HG02759 (cell line): ENCODE data around the gene CCDC3.
"Not testable (repeated sequence)": the region's sequence is repeated elsewhere in the genome, so short reads cannot be mapped to it uniquely, and the experiment has no call there.

ENCODE experiments used
- ATAC-seq: cut with Tn5 transposase; IDR thresholded peaks from one replicate; pipeline ENCODE4 v1.9.1; 2021; ENCODE audit warnings: mild to moderate bottlenecking, moderate library complexity; ENCODE audit not compliant: unreplicated experiment

The CCDC3 gene

DNA sequence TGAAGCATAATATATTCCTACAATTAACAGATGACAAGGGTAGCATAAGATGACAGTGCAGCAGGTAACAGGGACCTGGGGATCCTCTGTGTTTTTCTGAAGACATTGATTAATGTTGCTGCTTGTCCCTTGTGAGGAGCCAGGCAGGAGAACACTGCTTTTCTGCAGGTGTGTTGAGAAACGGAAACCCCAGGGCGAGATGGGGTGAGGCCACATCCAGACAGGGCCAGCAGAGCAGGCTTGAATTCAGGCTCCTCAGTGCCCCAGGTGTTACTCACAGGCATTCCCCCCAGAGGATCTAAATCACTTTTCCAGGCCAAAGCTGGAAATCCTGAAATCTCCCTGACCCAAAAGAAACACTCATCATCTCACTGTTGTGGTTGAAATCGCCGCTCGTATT, 105.3 kb downstream of the CCDC3 start:
- ATAC-seq: no peak

DNA sequence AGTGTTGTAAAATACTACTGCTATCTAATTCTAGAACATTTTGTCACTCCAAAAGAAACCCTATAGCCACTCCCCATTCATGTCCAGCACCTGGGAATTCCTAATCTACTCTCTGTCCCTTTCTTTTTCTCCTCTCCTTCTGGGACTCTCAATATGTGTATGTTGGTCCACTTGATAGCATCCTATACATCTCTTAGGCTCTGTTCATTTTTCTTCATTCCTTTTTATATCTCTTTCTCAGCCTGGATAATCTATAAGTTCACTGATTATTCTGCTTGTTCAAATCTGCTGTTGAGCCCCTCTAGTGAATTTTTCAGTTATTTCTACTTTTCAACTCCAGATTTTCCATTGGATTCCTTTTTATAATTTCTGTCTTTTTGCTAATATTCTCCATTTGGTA, 108.6 kb downstream of the CCDC3 start:
- ATAC-seq: no peak

DNA sequence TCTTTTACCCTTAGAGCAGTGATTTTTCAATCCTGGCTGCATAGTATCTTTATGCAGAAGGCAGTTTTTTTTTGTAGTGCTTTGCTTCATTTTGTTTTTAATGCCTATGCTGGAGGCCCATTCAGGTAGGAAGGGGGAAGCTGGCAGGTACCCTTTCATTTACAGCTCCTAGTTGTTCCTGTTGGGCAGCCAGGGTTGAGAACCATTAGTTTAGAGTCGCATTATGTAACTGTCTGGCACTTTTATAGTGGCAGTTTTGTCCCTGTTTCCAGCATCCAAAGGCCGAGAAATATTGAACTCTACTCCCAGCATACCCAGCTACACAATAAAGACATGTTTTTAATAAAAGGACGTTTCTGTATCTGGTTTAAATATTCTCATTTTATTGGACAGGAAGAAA, 110.6 kb downstream of the CCDC3 start:
- no peak for ATAC-seq

DNA sequence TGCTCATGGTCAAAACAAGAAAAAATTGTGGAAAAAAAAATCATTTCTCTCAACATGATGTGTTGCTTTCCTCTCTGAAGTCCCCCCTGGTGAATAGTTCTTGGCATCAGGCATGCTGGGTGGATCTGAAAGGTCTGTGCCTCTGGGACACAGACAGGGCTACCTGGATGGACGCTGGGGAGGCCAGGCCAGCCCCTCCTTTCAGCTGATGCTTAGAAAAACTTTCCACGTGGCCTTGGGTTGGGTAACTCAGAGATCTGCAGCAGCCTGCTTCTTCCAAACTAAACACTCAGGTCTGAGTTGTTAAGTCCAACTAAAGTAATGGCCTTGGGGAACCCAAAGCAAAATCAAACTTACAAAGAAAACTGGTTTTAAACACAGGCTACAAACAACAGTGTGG, 113.0 kb downstream of the CCDC3 start:
- no peak for ATAC-seq

DNA sequence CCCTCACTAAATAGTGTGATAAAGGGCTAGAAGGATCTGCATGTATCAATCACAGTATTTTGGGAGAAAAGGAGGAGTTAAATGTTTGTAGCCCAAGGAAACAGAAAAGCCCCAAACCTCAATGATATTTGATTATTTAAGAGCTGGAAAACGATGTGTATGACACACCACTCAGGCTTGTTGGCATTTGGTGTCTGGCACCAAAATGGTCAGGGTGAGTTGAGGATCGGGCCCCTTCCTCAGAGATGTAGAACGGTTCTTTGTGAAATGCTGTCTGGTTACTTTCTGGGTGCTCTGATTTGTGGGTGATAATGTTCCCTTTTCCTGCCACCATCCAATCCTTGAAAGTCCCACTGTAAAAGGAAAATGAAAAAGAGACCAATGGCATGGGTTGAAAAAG, 113.7 kb downstream of the CCDC3 start:
- no peak for ATAC-seq

DNA sequence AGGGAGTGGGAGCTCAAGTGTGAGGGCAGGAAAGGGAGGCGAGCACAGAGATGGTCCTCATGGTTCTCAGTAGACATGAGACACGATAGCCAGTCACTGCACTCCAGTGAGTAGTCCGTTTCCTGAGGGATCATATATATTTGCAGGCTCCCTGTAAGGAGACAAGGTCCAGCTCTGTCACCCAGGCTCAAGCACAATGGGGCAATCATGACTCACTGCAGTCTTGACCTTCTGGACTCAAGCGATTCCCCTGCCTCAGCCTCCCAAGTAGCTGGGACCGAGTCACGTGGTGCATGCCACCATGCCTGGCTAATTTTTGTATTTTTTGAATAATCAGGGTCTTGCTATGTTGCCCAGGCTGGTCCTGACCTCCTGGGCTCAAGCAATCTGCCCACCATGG, 116.7 kb downstream of the CCDC3 start:
- no peak for ATAC-seq

DNA sequence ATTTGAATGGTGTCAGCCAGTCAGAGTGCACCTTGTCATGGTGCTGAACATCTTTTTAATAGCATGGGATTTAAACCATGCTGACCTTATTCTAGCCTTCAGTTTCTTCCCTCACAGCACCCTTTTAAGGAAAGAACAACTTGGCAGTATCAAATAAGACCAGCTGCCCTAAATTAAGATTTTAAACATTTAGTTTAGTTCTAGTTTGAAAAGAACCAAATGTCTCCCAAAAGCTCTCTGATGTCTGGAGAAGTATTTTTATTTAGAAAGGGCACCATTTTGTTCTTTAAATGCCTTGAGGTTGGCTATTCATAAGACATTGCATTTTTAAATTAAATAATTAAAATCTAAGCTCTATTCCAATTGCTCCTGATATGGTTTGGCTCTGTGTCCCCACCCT, 121.1 kb downstream of the CCDC3 start:
- ATAC-seq: no peak

DNA sequence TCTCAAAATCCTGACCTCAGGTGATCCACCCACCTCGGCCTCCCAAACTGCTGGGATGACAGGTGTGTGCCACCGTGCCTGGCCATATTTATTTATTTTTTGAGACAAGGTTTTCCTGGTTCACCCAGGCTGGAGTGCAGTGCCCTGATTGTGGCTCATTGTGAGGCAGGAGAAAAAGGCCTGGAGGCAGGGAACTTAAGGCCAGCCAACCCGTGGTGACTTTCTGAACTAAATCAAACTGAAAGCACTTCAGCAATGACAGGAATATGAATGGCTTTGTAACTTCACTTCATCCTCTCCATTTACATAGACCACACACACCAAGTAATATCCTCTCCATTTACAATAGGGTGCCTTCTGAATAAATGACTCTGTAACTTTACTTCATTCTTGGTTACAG, 124.4 kb downstream of the CCDC3 start:
- no peak for ATAC-seq

DNA sequence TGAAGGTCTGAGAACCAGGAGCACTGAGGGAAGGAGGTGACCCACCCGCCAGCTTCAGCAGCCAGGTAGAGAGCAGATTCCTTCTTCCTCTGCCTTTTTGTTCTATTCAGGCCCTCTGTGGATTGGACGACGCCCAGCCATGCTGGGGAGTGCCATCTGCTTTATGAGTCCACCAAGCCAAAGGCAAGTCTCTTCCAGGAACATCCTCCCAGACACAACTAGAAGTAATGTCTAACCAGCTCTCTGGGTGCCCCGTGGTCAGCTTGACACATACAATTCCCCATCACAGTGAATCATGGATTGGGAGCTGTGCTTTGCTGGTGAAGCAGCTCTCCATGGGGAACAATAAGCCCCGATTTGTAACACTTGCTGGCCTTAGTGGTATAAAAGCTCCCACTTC, 125.2 kb downstream of the CCDC3 start:
- ATAC-seq: no peak

DNA sequence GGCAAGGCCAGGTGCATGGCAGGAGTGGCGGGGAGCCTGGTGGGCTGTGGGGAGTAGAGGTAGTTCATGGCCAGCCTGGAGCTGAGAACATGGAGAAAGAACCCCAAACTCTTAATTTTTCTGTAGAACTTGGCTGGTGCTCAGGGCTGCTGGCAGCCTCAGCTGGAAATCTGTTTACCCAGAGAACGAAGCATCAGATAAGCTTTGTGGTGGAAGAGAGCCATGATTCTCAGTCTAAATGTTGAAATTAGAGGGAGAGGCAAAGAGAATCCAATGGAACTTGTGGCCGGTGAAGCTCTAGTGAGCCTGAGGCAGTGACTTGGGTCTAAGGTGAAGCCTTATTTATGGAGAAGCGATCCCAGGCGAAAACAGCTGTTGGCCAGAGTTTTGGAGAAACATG, 126.4 kb downstream of the CCDC3 start:
- ATAC-seq: no peak

DNA sequence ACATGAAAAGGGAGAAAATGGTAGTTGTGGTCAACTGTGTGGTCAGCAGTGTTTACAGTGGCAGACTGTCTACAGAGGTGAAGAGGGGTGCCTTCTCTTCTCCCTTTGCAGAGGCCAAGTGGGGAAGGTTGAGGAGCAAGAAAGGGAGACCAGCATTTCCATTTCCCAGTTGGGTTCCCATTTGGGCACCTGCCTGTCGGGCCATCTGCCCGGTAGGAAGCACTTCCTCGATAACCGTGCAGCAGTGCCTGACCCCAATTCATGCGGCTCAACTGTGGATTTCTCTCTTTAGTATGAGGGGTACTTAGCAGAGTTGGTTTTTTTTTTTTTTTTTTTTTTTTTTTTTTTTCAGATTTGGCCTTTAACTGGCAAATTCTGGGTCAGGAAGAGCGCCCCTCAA, 127.0 kb downstream of the CCDC3 start:
- no peak for ATAC-seq

DNA sequence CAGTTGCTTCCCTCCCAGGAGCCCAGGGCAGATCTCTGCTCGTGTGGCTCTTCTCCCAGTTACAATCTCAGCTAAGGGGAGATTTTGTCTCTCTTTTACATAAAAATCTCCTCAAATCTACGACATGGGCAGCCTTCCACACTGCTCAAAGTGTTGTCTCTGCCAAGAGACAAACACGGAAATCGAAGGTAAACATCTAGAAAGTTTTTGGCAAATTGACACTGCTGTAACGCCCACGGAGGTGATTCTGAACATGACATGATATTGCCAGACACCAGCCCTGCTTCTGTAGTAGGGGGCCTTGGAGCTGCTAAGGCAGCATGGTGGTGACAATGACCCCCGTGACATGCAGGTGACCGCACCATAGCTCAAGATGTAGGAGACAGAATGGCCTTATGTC, 128.3 kb downstream of the CCDC3 start:
- no peak for ATAC-seq

DNA sequence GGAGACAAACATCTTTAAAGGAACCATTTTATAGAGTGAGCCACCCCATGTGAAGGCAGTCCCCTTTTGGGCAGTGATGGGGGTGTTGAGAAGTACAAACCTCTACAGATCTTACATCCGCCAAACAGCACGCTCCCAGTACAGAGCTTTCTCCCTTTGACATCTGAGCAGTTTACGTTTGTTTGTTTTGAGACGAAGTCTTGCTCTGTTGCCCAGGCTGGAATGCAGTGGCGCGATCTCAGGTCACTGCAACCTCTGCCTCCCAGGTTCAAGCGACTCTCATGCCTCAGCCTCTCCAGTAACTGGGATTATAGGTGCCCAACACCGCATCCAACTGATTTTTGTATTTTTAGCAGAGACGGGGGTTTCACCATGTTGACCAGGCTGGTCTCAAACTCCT, 128.9 kb downstream of the CCDC3 start:
- no peak for ATAC-seq

DNA sequence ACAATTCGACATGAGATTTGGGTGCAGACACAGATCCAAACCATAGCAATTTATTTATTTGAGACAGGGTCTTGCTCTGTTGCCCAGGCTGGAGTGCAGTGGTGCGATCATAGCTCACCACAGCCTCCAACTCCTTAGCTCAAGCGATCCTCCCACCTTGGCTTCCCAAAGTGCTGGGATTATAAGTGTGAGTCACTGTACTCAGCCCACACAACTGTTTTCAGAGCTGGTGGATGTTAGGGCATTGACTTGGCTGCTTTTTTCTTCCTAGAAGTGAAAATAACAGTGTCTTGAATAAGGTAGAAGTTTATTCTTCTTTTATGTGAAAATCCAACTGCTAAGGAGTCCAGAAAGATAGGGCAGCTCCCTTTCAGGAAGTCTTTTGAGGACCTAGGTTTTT, 132.1 kb downstream of the CCDC3 start:
- no peak for ATAC-seq

DNA sequence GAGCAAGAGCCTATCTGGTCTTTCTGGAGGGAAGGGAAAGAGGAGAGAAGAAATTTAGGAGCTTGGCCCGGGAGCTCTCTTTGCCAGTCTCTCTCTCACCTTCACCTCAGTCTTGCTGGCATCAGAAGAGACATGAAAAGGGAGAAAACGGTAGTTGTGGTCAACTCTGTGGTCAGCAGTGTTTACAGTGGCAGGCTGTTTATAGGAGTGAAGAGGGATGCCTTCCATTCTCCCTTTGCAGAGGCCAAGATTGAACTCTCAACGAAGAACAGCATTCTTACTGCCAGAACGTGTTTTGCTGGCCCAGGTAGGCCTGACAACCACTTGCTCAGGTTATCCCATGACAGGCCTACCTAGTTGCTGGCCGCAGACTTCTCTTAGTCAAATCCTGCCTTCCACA, 133.3 kb downstream of the CCDC3 start:
- no peak for ATAC-seq

DNA sequence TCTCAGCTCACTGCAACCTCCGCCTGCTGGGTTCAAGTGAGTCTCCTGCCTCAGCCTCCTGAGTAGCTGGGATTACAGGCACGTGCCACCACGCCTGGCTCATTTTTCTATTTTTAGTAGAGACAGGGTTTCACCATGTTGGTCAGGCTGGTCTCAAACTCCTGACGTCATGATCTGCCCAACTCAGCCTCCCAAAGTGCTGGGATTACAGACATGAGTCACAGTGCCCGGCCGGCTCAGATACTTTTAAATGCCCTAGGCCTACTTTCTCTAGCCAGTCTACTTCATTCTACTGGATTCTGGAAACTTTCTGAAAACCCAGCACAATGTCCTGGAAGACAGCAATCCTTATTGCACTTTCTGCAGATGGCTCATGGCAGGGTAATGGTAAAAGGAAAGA, 136.0 kb downstream of the CCDC3 start:
- ATAC-seq: not testable (repeated sequence)

DNA sequence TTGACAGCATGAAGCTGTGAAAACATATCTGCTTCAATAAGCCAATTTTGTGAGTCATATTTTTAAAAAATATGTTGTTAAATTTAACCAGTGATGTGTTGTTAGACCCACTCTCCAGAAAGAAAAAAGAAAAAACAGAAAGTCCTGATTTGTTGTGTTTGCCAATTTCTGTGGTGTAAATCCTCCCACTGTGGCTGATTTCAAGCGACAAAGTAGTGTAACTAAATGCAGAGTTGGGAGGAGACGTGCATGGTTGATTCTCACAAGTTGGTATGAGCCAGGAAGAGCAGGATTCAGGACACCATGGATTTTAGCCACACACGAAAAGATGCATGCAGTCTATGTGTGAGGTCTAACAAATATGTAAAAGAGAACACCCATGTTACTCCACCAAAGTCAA, 139.1 kb downstream of the CCDC3 start:
- no peak for ATAC-seq

DNA sequence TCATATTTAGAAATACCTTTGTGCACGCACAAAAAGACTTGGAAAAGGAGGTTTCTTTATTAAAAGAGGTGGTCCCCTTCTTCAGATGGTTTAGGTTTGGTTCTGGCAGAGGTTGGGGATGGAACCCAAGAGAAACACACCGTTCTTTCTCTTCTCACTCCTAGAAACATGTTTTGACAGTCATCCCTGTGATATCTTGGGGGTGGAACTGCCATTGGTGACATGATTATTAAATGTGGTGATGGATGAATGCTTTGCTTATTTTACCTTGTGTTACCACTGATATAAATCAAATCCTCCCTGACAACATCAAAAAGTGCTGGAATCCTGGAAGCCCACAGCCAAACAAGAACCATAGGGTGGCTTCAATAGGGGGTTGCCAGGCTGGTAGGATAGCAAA, 146.5 kb downstream of the CCDC3 start:
- ATAC-seq: no peak

DNA sequence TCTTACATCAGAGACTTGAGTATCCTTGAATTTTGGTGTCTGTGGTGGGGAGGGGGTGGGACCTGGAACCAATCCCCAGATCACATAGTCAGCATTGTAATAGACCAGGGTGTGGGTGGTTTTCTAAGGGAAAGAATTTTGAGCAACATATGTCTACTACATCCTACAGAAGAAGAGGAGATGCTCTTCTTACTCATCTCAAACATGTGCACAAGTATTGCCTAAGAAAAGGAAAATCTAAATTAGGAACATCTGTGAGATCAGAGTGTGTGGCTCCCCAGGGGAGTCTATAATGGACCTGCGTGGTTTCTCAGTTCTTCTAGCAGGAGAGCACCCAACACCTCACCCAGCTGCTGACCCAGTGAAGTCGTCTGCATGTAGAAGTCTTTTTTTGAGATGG, 148.8 kb downstream of the CCDC3 start:
- no peak for ATAC-seq

DNA sequence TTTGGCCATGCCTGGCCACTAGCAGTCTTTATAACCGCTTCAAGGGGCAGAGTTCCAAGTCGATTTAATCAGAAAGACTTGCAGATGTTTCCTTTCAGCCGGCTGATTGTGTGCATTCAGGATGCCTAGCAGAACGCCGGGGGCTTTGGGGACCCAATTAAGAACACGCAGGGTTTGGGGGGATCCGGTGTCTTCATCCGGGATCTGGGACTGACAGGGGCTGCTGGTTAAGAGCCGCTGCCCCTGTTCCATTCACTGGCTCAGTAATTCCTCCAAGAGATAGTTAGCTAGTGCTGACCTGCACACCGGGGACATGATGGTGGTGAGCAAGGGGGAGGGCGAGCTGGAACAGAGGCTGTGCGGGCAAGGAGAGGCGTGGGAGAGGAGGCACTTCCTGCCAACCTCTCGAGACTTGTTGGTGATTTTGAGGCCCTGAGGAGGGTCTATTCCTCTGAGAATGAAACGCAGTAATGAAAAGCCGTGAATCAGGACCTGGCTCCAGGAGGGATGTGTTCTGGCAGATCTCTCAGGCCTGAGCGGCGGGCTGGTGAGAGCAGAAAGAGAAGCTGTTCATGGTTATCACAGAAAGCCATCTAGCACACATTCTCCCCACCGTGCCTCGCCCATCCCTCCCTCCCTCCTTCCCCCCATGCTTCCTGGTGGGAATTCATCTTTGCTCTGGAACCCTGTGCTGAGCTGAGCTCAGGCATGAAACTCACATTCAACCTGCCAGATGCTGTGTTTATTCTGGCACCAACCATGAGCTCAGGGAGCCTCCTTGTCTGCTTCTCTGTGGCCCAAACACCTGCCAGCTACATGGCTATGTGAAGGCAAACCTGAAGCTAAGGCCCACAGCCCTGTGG, 152.0 kb downstream of the CCDC3 start:
- ATAC-seq: no peak

DNA sequence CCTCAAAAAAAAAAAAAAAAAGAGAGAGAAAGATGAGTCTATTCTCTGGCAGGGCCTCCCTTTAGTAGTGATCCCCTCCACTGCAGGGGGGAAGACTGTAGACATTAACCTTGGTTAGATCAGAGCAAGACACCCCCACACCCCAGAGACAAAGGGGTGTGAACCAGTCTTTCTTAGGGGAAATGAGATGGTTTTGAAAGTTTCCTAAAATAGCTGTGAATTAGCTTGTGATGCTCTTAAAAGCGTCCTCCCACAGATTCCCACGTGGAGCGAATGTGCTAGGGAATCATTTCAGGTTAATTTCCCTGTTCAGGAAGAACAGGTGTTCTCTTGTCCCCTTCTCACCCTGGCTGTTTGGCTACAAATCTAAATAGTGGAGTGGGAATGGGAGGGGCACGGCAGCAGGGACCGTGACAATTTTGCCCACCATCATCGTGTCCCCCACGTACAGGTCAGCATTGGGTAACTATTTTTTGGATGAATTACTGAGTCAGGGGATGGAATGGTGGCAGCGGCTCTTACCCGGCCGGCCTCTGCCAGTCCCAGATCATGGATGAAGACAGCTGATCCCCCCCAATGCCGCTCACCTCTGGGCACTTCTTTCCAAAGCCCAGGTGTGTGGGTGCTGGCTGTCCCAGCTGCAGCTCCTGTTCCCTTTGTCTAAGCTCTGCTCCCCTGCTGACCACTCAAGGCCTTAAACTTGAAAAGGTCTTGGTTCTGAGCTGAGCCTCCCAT, 152.9 kb downstream of the CCDC3 start:
- ATAC-seq: no peak

DNA sequence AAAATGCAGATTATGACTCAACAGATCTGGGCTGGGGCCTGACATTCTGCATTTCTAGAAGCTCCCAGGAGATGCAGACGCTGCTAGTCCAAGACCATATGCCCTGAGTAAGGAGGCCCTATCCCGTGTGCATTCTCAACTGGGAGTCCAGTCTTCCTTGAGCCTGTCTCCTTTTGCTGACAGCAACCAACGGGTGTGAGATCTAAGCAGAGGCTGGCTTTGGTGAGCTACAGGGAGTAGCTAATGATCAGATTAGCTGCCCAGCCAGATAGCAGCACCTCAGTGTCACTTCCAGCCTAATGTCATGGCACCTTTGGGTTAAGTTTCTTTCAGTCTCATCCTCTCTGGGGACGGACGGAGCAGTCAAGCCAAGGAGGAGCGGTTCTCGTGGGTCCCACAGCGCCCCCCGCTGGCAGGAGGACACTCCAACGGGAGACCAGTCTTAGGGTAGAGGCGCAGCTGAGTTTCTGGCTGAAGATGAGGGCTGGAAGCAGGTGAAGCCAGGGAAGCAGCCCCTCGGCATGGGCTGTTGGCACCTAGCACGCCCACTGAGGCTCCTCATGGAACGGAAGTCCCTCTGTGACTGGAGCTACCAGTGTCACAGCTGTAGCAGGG, 154.0 kb downstream of the CCDC3 start:
- no peak for ATAC-seq
